Muscle layer of colon (tissue), 2 donors: Measurements from ENCODE around the gene TSC22D3.

ENCODE experiments used
- H3K27ac ChIP-seq: one replicate; pipeline ENCODE4 v1.7.0; 2013; ENCODE audit warnings: low read depth, mild to moderate bottlenecking, low read length, moderate library complexity
- H3K27me3 ChIP-seq, 2 donors: one replicate each; pipeline ENCODE4 v1.7.0; 2013; ENCODE audit warnings: low read length in 2 of 2, mild to moderate bottlenecking in 2 of 2; ENCODE audit not compliant: insufficient read depth in 2 of 2, control insufficient read depth in 1 of 2
- H3K36me3 ChIP-seq: one replicate; pipeline ENCODE4 v1.7.0; 2013; ENCODE audit warnings: mild to moderate bottlenecking, low read length; ENCODE audit not compliant: insufficient read depth
- H3K4me1 ChIP-seq: one replicate; pipeline ENCODE4 v1.7.0; 2013; ENCODE audit warnings: mild to moderate bottlenecking, low read length; ENCODE audit not compliant: insufficient read depth
- H3K4me3 ChIP-seq, 2 donors: one replicate each; pipeline ENCODE4 v1.7.0; 2013; ENCODE audit warnings: low read length in 2 of 2, low read depth in 1 of 2, mild to moderate bottlenecking in 1 of 2, moderate library complexity in 1 of 2
- H3K9ac ChIP-seq: one replicate; pipeline ENCODE4 v1.7.0; 2013; ENCODE audit warnings: low read length
- H3K9me3 ChIP-seq: one replicate; pipeline ENCODE4 v1.7.0; 2013; ENCODE audit warnings: mild to moderate bottlenecking, low read length
- donor health status: abdominal sarcoma.
- donor health status: Adenocarcinoma of cecum.

The TSC22D3 gene

DNA sequence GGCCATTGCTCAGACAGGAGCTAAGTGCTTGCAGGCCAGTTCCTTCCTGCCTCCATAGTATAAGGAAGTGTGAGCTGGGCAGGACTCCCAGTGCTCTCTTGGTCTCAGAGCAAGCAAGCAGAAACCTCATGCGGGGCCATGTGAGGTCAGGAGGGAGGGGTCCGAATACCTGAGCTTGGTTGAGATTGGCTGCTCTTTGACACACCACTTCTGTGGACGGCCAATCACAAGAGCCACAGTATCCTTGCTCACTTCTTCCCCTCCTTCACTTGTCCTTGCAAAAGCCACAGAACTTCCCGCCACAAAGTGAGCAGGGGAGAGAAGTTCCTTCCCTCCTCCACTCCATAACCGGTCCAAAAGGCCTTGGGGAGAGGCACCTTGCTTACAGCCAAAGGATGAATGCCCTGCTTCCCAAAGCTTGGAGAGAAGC is 90.6 kb downstream of the TSC22D3 start:
- Histone ChIP-seq H3K36me3 (no peaks in the 10 kb centered on the region), H3K9ac (no peak overlapping the region), H3K27ac (no peak overlapping the region), H3K27me3 (no peaks in the 10 kb centered on the region), H3K4me1 (peaks cover 9% of the 10 kb centered on the region), H3K4me3 (no peak overlapping the region), H3K9me3 (no peaks in the 10 kb centered on the region)

- Histone ChIP-seq H3K9ac (no peak overlapping the region), H3K4me3 (no peak overlapping the region), H3K27ac (no peak overlapping the region), H3K9me3 (no peaks in the 10 kb centered on the region), H3K4me1 (peaks cover 9% of the 10 kb centered on the region), H3K36me3 (no peaks in the 10 kb centered on the region), H3K27me3 (no peaks in the 10 kb centered on the region)
Observed at GRCh38 chrX:107683931-107684330, 91.7 kb downstream of the TSC22D3 start.

GRCh38 chrX:107683124-107683895 is 92.3 kb downstream of the TSC22D3 start:
- H3K4me3 ChIP-seq: no peak overlapping the region
- no peak overlapping the region for H3K27ac ChIP-seq
- peaks cover 9% of the 10 kb centered on the region for H3K4me1 ChIP-seq
- no peaks in the 10 kb centered on the region for H3K9me3 ChIP-seq
- H3K27me3 ChIP-seq: no peaks in the 10 kb centered on the region
- no peaks in the 10 kb centered on the region for H3K36me3 ChIP-seq
- H3K9ac ChIP-seq: no peak overlapping the region

DNA sequence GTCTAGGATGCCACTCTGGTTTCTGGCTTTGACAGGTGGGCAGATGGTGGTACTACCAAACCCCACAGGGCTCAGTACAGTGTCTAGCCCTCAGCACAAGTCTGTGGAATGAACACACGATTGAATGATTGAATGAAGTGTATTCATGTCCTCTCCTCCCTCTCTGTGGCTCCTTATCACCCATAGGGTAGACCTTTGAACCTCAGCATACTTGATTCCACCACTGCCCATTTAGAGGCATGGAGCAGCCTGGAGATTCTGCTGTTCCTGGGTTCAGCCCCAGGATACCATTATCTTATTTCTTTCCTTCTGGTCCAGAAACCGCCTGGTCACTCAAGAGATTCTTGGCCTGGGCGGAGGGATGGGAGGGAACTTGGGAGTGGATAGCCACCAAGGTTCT is 93.3 kb downstream of the TSC22D3 start:
- Histone ChIP-seq H3K4me3 (no peak overlapping the region), H3K9ac (no peak overlapping the region), H3K27me3 (no peaks in the 10 kb centered on the region), H3K4me1 (peaks cover 13% of the 10 kb centered on the region), H3K36me3 (no peaks in the 10 kb centered on the region), H3K27ac (no peak overlapping the region), H3K9me3 (no peaks in the 10 kb centered on the region)

GRCh38 chrX:107678957-107679740 is 96.4 kb downstream of the TSC22D3 start:
- Histone ChIP-seq H3K9me3 (no peaks in the 10 kb centered on the region), H3K27me3 (peaks cover 6 to 8% of the 10 kb centered on the region in 2 donors), H3K4me1 (peaks cover 14% of the 10 kb centered on the region), H3K9ac (no peak overlapping the region), H3K36me3 (no peaks in the 10 kb centered on the region), H3K27ac (no peak overlapping the region), H3K4me3 (no peak overlapping the region)

DNA sequence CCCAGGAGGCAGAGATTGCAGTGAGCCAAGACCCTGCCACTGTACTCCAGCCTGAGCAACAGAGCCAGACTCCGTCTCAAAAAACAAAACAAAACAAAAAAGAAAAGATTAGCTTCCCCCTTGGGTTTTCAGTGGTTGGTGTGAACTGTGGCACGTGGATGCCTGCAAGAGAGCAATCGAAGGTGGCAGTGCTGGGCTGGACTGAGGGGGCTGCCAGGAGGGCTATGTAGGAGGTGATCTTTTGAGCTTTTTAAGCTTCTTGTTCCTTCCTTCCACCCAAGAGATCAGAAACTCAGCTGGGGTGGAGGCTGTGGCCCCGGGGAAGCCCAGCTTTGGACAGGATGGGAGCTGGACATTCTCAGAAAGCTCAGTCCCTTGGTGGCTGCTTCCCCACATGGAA is 97.7 kb downstream of the TSC22D3 start:
- no peak overlapping the region for H3K9ac ChIP-seq
- peaks cover 20% of the 10 kb centered on the region for H3K4me1 ChIP-seq
- H3K9me3 ChIP-seq: no peaks in the 10 kb centered on the region
- H3K4me3 ChIP-seq: no peak overlapping the region
- H3K36me3 ChIP-seq: no peaks in the 10 kb centered on the region
- H3K27me3 ChIP-seq: peaks cover 7 to 8% of the 10 kb centered on the region in 2 donors
- H3K27ac ChIP-seq: no peak overlapping the region

DNA sequence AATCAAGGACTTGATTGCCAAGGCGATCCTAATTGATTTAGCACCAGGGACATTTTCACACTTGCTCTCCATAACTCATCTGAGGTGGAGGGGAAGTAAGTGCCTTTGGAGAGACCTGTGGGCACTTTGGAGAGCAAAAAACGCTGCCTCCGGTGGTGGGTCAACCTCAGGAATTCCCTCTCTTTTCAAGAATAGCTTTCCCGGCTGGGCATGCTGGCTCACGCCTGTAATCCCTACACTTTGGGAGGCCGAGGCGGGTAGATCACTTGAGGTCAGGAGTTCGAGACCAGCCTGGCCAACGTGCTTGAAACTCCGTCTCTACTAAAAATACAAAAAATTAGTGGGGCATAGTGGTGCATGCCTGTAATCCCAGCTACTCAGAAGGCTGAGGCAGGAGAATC is 98.1 kb downstream of the TSC22D3 start:
- H3K27me3 ChIP-seq: peaks cover 7 to 8% of the 10 kb centered on the region in 2 donors
- no peaks in the 10 kb centered on the region for H3K9me3 ChIP-seq
- H3K36me3 ChIP-seq: no peaks in the 10 kb centered on the region
- peak overlapping the region in 1 of 2 donors; percentile 39 for H3K4me3 ChIP-seq
- peaks cover 16% of the 10 kb centered on the region for H3K4me1 ChIP-seq
- H3K9ac ChIP-seq: no peak overlapping the region
- H3K27ac ChIP-seq: peak overlapping the region; percentile 74

- peak overlapping the region; percentile 41 for H3K9ac ChIP-seq
- H3K36me3 ChIP-seq: no peaks in the 10 kb centered on the region
- H3K27ac ChIP-seq: peak overlapping the region; percentile 78
- H3K27me3 ChIP-seq: peaks cover 7 to 8% of the 10 kb centered on the region in 2 donors
- H3K9me3 ChIP-seq: no peaks in the 10 kb centered on the region
- peak overlapping the region; percentile 36 to 39 for H3K4me3 ChIP-seq
- H3K4me1 ChIP-seq: peaks cover 11% of the 10 kb centered on the region
Observed at GRCh38 chrX:107676559-107677378, 98.8 kb downstream of the TSC22D3 start.

- peaks cover 7 to 8% of the 10 kb centered on the region in 2 donors for H3K27me3 ChIP-seq
- H3K9me3 ChIP-seq: no peaks in the 10 kb centered on the region
- peak overlapping the region; percentile 36 to 39 for H3K4me3 ChIP-seq
- H3K9ac ChIP-seq: peak overlapping the region; percentile 41
- no peaks in the 10 kb centered on the region for H3K36me3 ChIP-seq
- peaks cover 11% of the 10 kb centered on the region for H3K4me1 ChIP-seq
- peak overlapping the region; percentile 78 for H3K27ac ChIP-seq
Observed at GRCh38 chrX:107675823-107676555, 99.6 kb downstream of the TSC22D3 start.

- Histone ChIP-seq H3K27me3 (peaks cover 7 to 8% of the 10 kb centered on the region in 2 donors), H3K36me3 (no peaks in the 10 kb centered on the region), H3K27ac (peak overlapping the region; percentile 48), H3K9me3 (no peaks in the 10 kb centered on the region), H3K4me1 (peaks cover 11% of the 10 kb centered on the region), H3K9ac (no peak overlapping the region), H3K4me3 (peak overlapping the region in 1 of 2 donors; percentile 39)
Observed at GRCh38 chrX:107675365-107675654, 100.3 kb downstream of the TSC22D3 start.
